OCI-LY7 (cell line): ENCODE data around the gene MAP3K10. TPM values are rescaled to one million over a fixed set of nuclear protein-coding genes. Genes with fewer than 3 reads are reported as not detected.

Experiments
- BruUV-seq: library from RNA; stranded (reverse); fragments of 400-500 nt; replicated peaks from 2 replicates; lab custom pipeline; 2021; lab: Mats Ljungman, UMichigan
- CTCF ChIA-PET: fragments of 300-600 bp; sonication (Branson Sonifier 250); formaldehyde crosslinking; loops from one replicate; lab custom pipeline; 2022; ENCODE audit warnings: antibody characterized with exemption; ENCODE audit not compliant: unreplicated experiment; lab: Charles Lee
- POLR2A ChIA-PET: fragments of 300-600 bp; sonication (Branson Sonifier 250); formaldehyde crosslinking; loops from one replicate; lab custom pipeline; 2022; ENCODE audit warnings: antibody characterized with exemption; lab: Charles Lee
- DNase-seq: peaks from one replicate; pipeline ENCODE4 v3.0.0-alpha.2; 2015; ENCODE audit warnings: low spot score
- H2AFZ ChIP-seq: fragments of 200-600 bp; sonication (generic), shearing (Covaris generic); 2 replicates; pipeline ENCODE4 v1.6.1; 2014; ENCODE audit warnings: mild to moderate bottlenecking, antibody characterized with exemption, low read length, moderate library complexity
- H3K27ac ChIP-seq: fragments of 200-600 bp; sonication (generic); 2 replicates; pipeline ENCODE4 v1.5.1; 2014; ENCODE audit warnings: mixed run types, low read depth, mild to moderate bottlenecking, moderate library complexity, low read length, inconsistent platforms; ENCODE audit not compliant: poor library complexity, severe bottlenecking
- H3K36me3 ChIP-seq: fragments of 200-600 bp; sonication (generic); 2 replicates; pipeline ENCODE4 v1.6.1; 2014; ENCODE audit warnings: mild to moderate bottlenecking, antibody characterized with exemption, low read length, moderate library complexity, mixed read lengths; ENCODE audit not compliant: insufficient read depth
- H3K4me1 ChIP-seq: fragments of 200-600 bp; sonication (generic); 2 replicates; pipeline ENCODE4 v1.5.1; 2014; ENCODE audit warnings: mild to moderate bottlenecking, low read length; ENCODE audit not compliant: insufficient read depth, poor library complexity, severe bottlenecking
- H3K4me2 ChIP-seq: fragments of 200-600 bp; sonication (generic); 2 replicates; pipeline ENCODE4 v1.6.1; 2014; ENCODE audit warnings: mild to moderate bottlenecking, low read length
- H3K4me3 ChIP-seq: fragments of 200-600 bp; sonication (generic); 2 replicates; pipeline ENCODE4 v1.5.1; 2014; ENCODE audit warnings: mild to moderate bottlenecking, low read depth, low read length; ENCODE audit not compliant: poor library complexity, severe bottlenecking
- H3K79me2 ChIP-seq: fragments of 200-600 bp; sonication (generic); 2 replicates; pipeline ENCODE4 v1.6.1; 2016; ENCODE audit warnings: low read depth, mild to moderate bottlenecking, low read length, moderate library complexity, mixed read lengths; ENCODE audit not compliant: insufficient read depth
- H3K9me2 ChIP-seq: fragments of 200-600 bp; sonication (generic); 2 replicates; pipeline ENCODE4 v1.6.1; 2016; ENCODE audit warnings: mild to moderate bottlenecking, low read length, mixed read lengths; ENCODE audit not compliant: insufficient read depth
- H3K9me3 ChIP-seq: fragments of 200-600 bp; sonication (generic); 2 replicates; pipeline ENCODE4 v1.6.1; 2014; ENCODE audit warnings: mild to moderate bottlenecking, mixed run types, low read length, mixed read lengths
- H4K20me1 ChIP-seq: fragments of 200-600 bp; sonication (generic); 2 replicates; pipeline ENCODE4 v1.6.1; 2014; ENCODE audit warnings: mild to moderate bottlenecking, antibody characterized with exemption, low read length, moderate library complexity, mixed read lengths; ENCODE audit not compliant: insufficient read depth
- EZH2phosphoT487 ChIP-seq: fragments of 200-600 bp; sonication (generic); IDR thresholded peaks from 2 replicates; pipeline ENCODE4 v1.6.1; 2018; ENCODE audit warnings: low read depth, borderline replicate concordance, mild to moderate bottlenecking, mixed run types, antibody characterized with exemption, low read length, moderate library complexity, mixed read lengths
- intact Hi-C: fragments of 100-400 bp; cut with micrococcal nuclease; formaldehyde crosslinking; loops from one replicate; pipeline ENCODE4 v1.10.0; 2022; ENCODE audit not compliant: unreplicated experiment
- total RNA-seq, 2 experiments: library from RNA; depleted of rRNA in 1 of 2; stranded (reverse); fragments of >200 nt in 1 of 2; shearing (Covaris generic) in 1 of 2; gene quantifications; 2 replicates each; pipeline ENCODE4 v1.2.3, GENCODE V29; 2014 to 2022
- TF ChIP-seq, protein P1 (sequence below): fragments of 200-600 bp; sonication (generic); conservative IDR thresholded peaks from 2 replicates; pipeline ENCODE4 v1.5.1; 2014; ENCODE audit warnings: mild to moderate bottlenecking, antibody characterized with exemption, low read length, moderate library complexity, mixed read lengths

The MAP3K10 gene
- total RNA-seq, 2 experiments from 2014 or later: 20.6 to 32.5 TPM

DNA sequence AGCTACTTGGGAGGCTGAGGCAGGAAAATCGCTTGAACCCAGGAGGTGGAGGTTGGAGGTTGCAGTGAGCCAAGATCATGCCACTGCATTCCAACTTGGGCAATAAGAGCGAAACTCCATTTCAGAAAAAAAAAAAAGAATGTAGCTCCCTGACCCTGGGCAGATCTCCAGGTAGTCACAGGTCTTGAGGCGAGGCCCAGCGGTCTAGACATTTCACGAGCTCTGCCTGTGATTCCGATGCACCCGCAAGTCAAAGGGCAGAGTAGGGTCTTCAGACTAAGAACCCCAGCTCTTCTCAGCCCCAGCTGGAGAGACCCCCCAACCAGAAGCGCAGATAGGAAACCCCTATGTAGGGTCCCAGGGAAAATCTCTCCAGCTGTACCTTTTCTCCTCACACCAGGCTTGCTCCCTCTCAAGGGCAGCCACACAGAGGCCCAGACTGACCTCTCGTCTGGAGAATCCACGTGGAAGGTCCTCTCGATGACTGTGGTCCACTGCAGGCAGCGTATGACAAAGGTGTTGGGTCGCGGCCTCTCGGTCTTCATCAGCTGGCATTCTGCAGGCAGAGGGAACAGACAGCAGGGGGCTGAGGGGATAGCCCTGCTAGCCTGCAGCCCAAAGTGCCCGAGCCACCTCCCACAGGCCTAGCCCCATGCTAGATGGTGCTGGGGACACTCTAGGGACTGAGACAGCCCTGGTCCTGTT, 63.6 kb downstream of the MAP3K10 start:
- BruUV-seq: no TSS peak
- CTCF ChIA-PET: no interaction called here

DNA sequence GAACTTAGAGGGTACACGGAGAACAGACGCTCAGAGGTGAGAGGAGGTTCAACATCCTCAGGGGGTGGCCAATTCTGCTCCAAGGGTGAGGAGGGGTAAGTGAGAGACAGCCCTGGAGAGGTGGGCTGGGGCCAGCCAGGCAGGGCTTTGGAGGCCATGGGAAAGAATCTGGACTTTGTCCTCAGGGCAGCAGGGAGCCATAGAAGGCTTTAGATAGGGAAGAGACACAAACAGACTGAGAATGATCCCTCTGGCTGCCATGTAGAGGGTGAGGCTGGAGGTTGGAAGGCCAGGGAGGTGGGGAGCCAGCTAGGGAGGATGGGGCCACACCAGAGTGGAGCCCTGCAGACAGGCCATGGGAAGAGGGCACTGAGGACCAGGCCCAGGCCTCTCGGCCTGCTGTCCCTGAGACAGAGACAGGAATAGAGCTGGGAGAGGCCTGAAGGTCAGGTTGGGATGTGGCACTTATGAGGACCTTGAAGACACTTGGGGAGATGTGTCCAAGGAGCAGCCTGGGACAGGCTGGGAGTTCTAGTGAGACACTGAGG, 64.5 kb downstream of the MAP3K10 start:
- Histone ChIP-seq H3K27ac (no peak overlapping the region), H2AFZ (no peak overlapping the region), H3K4me2 (no peak overlapping the region), H3K79me2 (peaks cover 13% of the 10 kb centered on the region; the same call in 1 of the 2 replicates), H3K4me3 (no peak overlapping the region), H3K9me2 (no peaks in the 10 kb centered on the region), H3K4me1 (no peaks in the 10 kb centered on the region), H3K36me3 (peaks cover 70% of the 10 kb centered on the region), H4K20me1 (no peaks in the 10 kb centered on the region), H3K9me3 (no peaks in the 10 kb centered on the region)
- ChIA-PET CTCF (no interaction called here), POLR2A (no interaction called here)
- intact Hi-C loops: no loop called here
- DNase-seq: no peak
- BruUV-seq: no TSS peak
- no peak for TF ChIP-seq EZH2phosphoT487
- TF ChIP-seq, protein P1, sequence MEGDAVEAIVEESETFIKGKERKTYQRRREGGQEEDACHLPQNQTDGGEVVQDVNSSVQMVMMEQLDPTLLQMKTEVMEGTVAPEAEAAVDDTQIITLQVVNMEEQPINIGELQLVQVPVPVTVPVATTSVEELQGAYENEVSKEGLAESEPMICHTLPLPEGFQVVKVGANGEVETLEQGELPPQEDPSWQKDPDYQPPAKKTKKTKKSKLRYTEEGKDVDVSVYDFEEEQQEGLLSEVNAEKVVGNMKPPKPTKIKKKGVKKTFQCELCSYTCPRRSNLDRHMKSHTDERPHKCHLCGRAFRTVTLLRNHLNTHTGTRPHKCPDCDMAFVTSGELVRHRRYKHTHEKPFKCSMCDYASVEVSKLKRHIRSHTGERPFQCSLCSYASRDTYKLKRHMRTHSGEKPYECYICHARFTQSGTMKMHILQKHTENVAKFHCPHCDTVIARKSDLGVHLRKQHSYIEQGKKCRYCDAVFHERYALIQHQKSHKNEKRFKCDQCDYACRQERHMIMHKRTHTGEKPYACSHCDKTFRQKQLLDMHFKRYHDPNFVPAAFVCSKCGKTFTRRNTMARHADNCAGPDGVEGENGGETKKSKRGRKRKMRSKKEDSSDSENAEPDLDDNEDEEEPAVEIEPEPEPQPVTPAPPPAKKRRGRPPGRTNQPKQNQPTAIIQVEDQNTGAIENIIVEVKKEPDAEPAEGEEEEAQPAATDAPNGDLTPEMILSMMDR: no peak

More for the DNA sequence above, 63.6 kb downstream of the MAP3K10 start:
- Histone ChIP-seq H3K79me2 (peaks cover 13% of the 10 kb centered on the region; the same call in 1 of the 2 replicates), H2AFZ (no peak overlapping the region), H3K27ac (no peak overlapping the region), H3K9me3 (no peaks in the 10 kb centered on the region), H3K36me3 (peaks cover 77% of the 10 kb centered on the region), H4K20me1 (no peaks in the 10 kb centered on the region), H3K9me2 (no peaks in the 10 kb centered on the region), H3K4me2 (no peak overlapping the region), H3K4me3 (no peak overlapping the region), H3K4me1 (no peaks in the 10 kb centered on the region)
- no peak for DNase-seq
- POLR2A ChIA-PET: no interaction called here
- TF ChIP-seq, protein P1: no peak
- no peak for TF ChIP-seq EZH2phosphoT487
- intact Hi-C loops: no loop called here

DNA sequence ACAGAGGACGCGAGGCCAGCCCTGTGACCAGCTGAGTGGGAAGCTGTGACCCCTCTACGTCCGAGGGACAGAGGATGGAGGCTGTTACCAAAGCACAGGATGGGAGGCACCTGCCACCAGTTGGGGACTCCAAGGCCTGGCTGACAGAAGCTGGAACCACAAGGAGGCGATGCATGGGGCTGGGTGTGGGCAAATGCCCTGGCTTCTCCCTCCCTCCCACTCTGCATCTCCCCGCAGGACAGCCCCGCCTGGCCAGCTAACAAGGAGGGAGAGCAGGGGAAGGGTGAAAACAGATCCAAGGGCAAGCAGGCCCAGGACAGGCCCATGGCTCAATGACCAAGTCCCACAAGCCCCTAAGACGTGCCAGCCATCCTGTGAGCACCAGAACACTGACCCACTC, 65.3 kb downstream of the MAP3K10 start:
- no peak overlapping the region for H3K4me2 ChIP-seq
- H3K36me3 ChIP-seq: peaks cover 68% of the 10 kb centered on the region
- BruUV-seq: no TSS peak
- H3K27ac ChIP-seq: no peak overlapping the region
- H3K4me3 ChIP-seq: no peak overlapping the region
- H3K4me1 ChIP-seq: no peaks in the 10 kb centered on the region
- no peaks in the 10 kb centered on the region for H3K9me3 ChIP-seq
- CTCF ChIA-PET: no interaction called here
- no peaks in the 10 kb centered on the region for H4K20me1 ChIP-seq
- DNase-seq: no peak
- no peak for TF ChIP-seq EZH2phosphoT487
- H2AFZ ChIP-seq: no peak overlapping the region
- H3K9me2 ChIP-seq: no peaks in the 10 kb centered on the region
- H3K79me2 ChIP-seq: peaks cover 13% of the 10 kb centered on the region; the same call in 1 of the 2 replicates
- intact Hi-C loops: no loop called here
- POLR2A ChIA-PET: no interaction called here
